Loucy (cell line): Measurements from ENCODE around the gene AGBL1.

ENCODE experiments used
- H2AFZ ChIP-seq: fragments of 200-600 bp; sonication (generic); 2 replicates; pipeline ENCODE4 v1.6.0; 2016; ENCODE audit warnings: antibody characterized with exemption, mild to moderate bottlenecking, low read length, moderate library complexity
- H3F3A ChIP-seq: fragments of 200-600 bp; 2 replicates; pipeline ENCODE4 v1.6.0; 2016; ENCODE audit warnings: antibody characterized with exemption, low read depth, mild to moderate bottlenecking
- H3K27me3 ChIP-seq: fragments of 200-600 bp; sonication (generic); 2 replicates; pipeline ENCODE4 v1.6.1; 2014; ENCODE audit warnings: low read length, mild to moderate bottlenecking; ENCODE audit not compliant: insufficient read depth, poor library complexity, severe bottlenecking
- H3K36me3 ChIP-seq: fragments of 200-600 bp; sonication (generic); 2 replicates; pipeline ENCODE4 v1.6.1; 2016; ENCODE audit warnings: low read length; ENCODE audit not compliant: insufficient read depth
- H3K4me1 ChIP-seq: fragments of 200-600 bp; sonication (generic); 2 replicates; pipeline ENCODE4 v1.5.1; 2014; ENCODE audit warnings: low read length, mild to moderate bottlenecking; ENCODE audit not compliant: insufficient read depth, poor library complexity, severe bottlenecking
- H3K4me2 ChIP-seq: fragments of 200-600 bp; sonication (generic); 2 replicates; pipeline ENCODE4 v1.6.0; 2014; ENCODE audit warnings: antibody characterized with exemption, low read length, low read depth, mild to moderate bottlenecking; ENCODE audit not compliant: poor library complexity, severe bottlenecking
- H3K4me3 ChIP-seq: fragments of 200-600 bp; sonication (generic); 2 replicates; pipeline ENCODE4 v1.5.1; 2014; ENCODE audit warnings: low read length, mild to moderate bottlenecking, mixed read lengths; ENCODE audit not compliant: poor library complexity, severe bottlenecking
- H3K79me2 ChIP-seq: fragments of 200-600 bp; sonication (generic); 2 replicates; pipeline ENCODE4 v1.6.1; 2014; ENCODE audit warnings: low read length; ENCODE audit not compliant: insufficient read depth
- H3K9ac ChIP-seq: fragments of 200-600 bp; sonication (generic); 2 replicates; pipeline ENCODE4 v1.6.0; 2014; ENCODE audit warnings: mild to moderate bottlenecking, low read depth, low read length, moderate library complexity; ENCODE audit not compliant: poor library complexity, severe bottlenecking
- H3K9me2 ChIP-seq: fragments of 200-600 bp; sonication (generic); replicated peaks from 2 replicates; pipeline ENCODE4 v1.6.1; 2016; ENCODE audit warnings: low read depth, low read length, mixed read lengths
- H3K9me3 ChIP-seq: fragments of 200-600 bp; sonication (generic); 2 replicates; pipeline ENCODE4 v1.6.1; 2014; ENCODE audit warnings: mild to moderate bottlenecking, antibody characterized with exemption, low read length, low read depth; ENCODE audit not compliant: insufficient read depth
- H4K20me1 ChIP-seq: fragments of 200-600 bp; sonication (generic); 2 replicates; pipeline ENCODE4 v1.6.0; 2014; ENCODE audit warnings: antibody characterized with exemption, low read length, mild to moderate bottlenecking; ENCODE audit not compliant: insufficient read depth, poor library complexity, severe bottlenecking
- CTCF ChIP-seq: fragments of 200-600 bp; sonication (generic); conservative IDR thresholded peaks from 2 replicates; pipeline ENCODE4 v1.5.1; 2014; ENCODE audit warnings: mild to moderate bottlenecking, antibody characterized with exemption, low read length
- EZH2phosphoT487 ChIP-seq: fragments of 200-600 bp; IDR thresholded peaks from 2 replicates; pipeline ENCODE4 v1.6.1; 2018; ENCODE audit warnings: antibody characterized with exemption, mild to moderate bottlenecking, moderate library complexity, borderline replicate concordance

AGBL1 gene

GRCh38 chr15:86162172-86162591 is 82.5 kb downstream of the AGBL1 start:
- H3K9me3 ChIP-seq, result no peaks in the 10 kb centered on the region
- no peaks in the 10 kb centered on the region for H4K20me1 ChIP-seq
- H3F3A ChIP-seq, result no peaks in the 10 kb centered on the region
- H3K4me3 ChIP-seq, result no peak overlapping the region
- H3K79me2 ChIP-seq, result no peaks in the 10 kb centered on the region
- no peaks in the 10 kb centered on the region for H3K36me3 ChIP-seq
- TF ChIP-seq EZH2phosphoT487 (no peak), CTCF (no peak)
- no peak overlapping the region for H3K4me2 ChIP-seq
- H3K9me2 ChIP-seq, result no peaks in the 10 kb centered on the region
- no peaks in the 10 kb centered on the region for H3K4me1 ChIP-seq
- no peak overlapping the region for H3K9ac ChIP-seq
- no peak overlapping the region for H2AFZ ChIP-seq
- no peaks in the 10 kb centered on the region for H3K27me3 ChIP-seq

- H4K20me1 ChIP-seq, result no peaks in the 10 kb centered on the region
- H3K9me3 ChIP-seq, result no peaks in the 10 kb centered on the region
- H3K9me2 ChIP-seq, result no peaks in the 10 kb centered on the region
- no peaks in the 10 kb centered on the region for H3K79me2 ChIP-seq
- no peaks in the 10 kb centered on the region for H3F3A ChIP-seq
- no peak overlapping the region for H2AFZ ChIP-seq
- no peak overlapping the region for H3K4me2 ChIP-seq
- TF ChIP-seq EZH2phosphoT487, result no peak
- no peak for TF ChIP-seq CTCF
- no peak overlapping the region for H3K4me3 ChIP-seq
- no peaks in the 10 kb centered on the region for H3K27me3 ChIP-seq
- no peak overlapping the region for H3K9ac ChIP-seq
- H3K36me3 ChIP-seq, result no peaks in the 10 kb centered on the region
- H3K4me1 ChIP-seq, result no peaks in the 10 kb centered on the region
These were observed 83.0 kb downstream of the AGBL1 start for GRCh38 chr15:86162641-86163040.

GRCh38 chr15:86163816-86164215 is 84.1 kb downstream of the AGBL1 start:
- H3F3A ChIP-seq, result no peaks in the 10 kb centered on the region
- no peak overlapping the region for H3K9ac ChIP-seq
- no peaks in the 10 kb centered on the region for H4K20me1 ChIP-seq
- no peaks in the 10 kb centered on the region for H3K36me3 ChIP-seq
- H3K79me2 ChIP-seq, result no peaks in the 10 kb centered on the region
- no peak overlapping the region for H3K4me3 ChIP-seq
- no peaks in the 10 kb centered on the region for H3K9me2 ChIP-seq
- H3K4me2 ChIP-seq, result no peak overlapping the region
- no peak for TF ChIP-seq EZH2phosphoT487
- TF ChIP-seq CTCF, result no peak
- no peaks in the 10 kb centered on the region for H3K4me1 ChIP-seq
- no peaks in the 10 kb centered on the region for H3K9me3 ChIP-seq
- no peaks in the 10 kb centered on the region for H3K27me3 ChIP-seq
- no peak overlapping the region for H2AFZ ChIP-seq
